ENCODE data around the gene TEX14.

- no peak for TF ChIP-seq CTCF (IDR thresholded peaks at IDR 0.05; ENCODE audit: borderline replicate concordance, extremely low read depth, low read length, poor library complexity, severe bottlenecking)
- TF ChIP-seq EZH2 (IDR thresholded peaks at IDR 0.05; ENCODE audit: borderline replicate concordance, low read depth, low read length, severe bottlenecking), result no peak
These were observed 119.0 kb downstream of the TEX14 start for GRCh38 chr17:58572846-58573245.

Measured in DND-41 (cell line).